BLaER1 treated with 17β-estradiol and CSF1 and Interleukin-3, amounts not matched to agents 10 nM and 100 nM (cell line): ENCODE data around the gene AHNAK2.

Source experiments
- H3K27ac ChIP-seq, 11 experiments: shearing (Covaris generic); formaldehyde crosslinking; 2 replicates each; pipeline ENCODE4 v1.8.1; 2022
- H3K27me3 ChIP-seq, 11 experiments: shearing (Covaris generic); formaldehyde crosslinking; 2 replicates each; pipeline ENCODE4 v1.8.1; 2022
- H3K36me3 ChIP-seq, 11 experiments: shearing (Covaris generic); formaldehyde crosslinking; 2 replicates each; pipeline ENCODE4 v1.8.1; 2022
- H3K4me1 ChIP-seq, 10 experiments: shearing (Covaris generic); formaldehyde crosslinking; 2 replicates each; pipeline ENCODE4 v1.8.1; 2022
- H3K4me2 ChIP-seq, 11 experiments: shearing (Covaris generic); formaldehyde crosslinking; 2 replicates each; pipeline ENCODE4 v1.8.1; 2022
- H3K4me3 ChIP-seq, 10 experiments: shearing (Covaris generic); formaldehyde crosslinking; 2 replicates each; pipeline ENCODE4 v1.8.1; 2022
- H3K9ac ChIP-seq, 11 experiments: shearing (Covaris generic); formaldehyde crosslinking; 2 replicates each; pipeline ENCODE4 v1.8.1; 2022
- H3K9me3 ChIP-seq, 11 experiments: shearing (Covaris generic); formaldehyde crosslinking; replicated peaks in 1 of 11; 2 replicates each; pipeline ENCODE4 v1.8.1; 2022
- H4K20me1 ChIP-seq, 11 experiments: shearing (Covaris generic); formaldehyde crosslinking; 2 replicates each; pipeline ENCODE4 v1.8.1; 2022
- Cebpa-rat ChIP-seq, 11 experiments: shearing (Covaris generic); IDR thresholded peaks; 2 replicates each; pipeline ENCODE4 v1.8.1; 2022

Gene AHNAK2

GRCh38 chr14:104903990-104904389 lies 74.2 kb downstream of the AHNAK2 start:
- peak overlapping the region; percentile 52 to 82 (median 77); a peak in 21 of 22 replicates for H3K4me2 ChIP-seq
- no peaks in the 10 kb centered on the region for H3K27me3 ChIP-seq
- peak overlapping the region in 1 of 11 experiments; percentile 13; a peak in 1 of 22 replicates for H3K27ac ChIP-seq

GRCh38 chr14:104900639-104901512 lies 77.3 kb downstream of the AHNAK2 start:
- H3K36me3 ChIP-seq, result no peaks in the 10 kb centered on the region
- no peak overlapping the region for H3K27ac ChIP-seq
- peaks cover 16 to 47% (median 29%) of the 10 kb centered on the region in 10 experiments for H3K4me1 ChIP-seq
- no peaks in the 10 kb centered on the region for H3K27me3 ChIP-seq
- H3K9ac ChIP-seq, result no peak overlapping the region
- H3K4me2 ChIP-seq, result no peak overlapping the region
- no peak overlapping the region for H3K4me3 ChIP-seq
- H3K9me3 ChIP-seq, result no peaks in the 10 kb centered on the region
- TF ChIP-seq Cebpa-rat (IDR thresholded peaks at IDR 0.05), result no peak
- H4K20me1 ChIP-seq, result 0 out of 22 replicates have a peak, but pooled peaks cover 0 to 1% (median 0%) of the 10 kb centered on the region in 11 experiments

More at GRCh38 chr14:104903990-104904389, 74.2 kb downstream of the AHNAK2 start:
- H3K9me3 ChIP-seq, result peaks cover 6 to 16% (median 13%) of the 10 kb centered on the region in 11 experiments; a peak in 18 of 22 replicates
- peaks cover 12 to 30% (median 21%) of the 10 kb centered on the region in 10 experiments for H3K4me1 ChIP-seq
- TF ChIP-seq Cebpa-rat (IDR thresholded peaks at IDR 0.05), result no peak
- H3K4me3 ChIP-seq, result no peak overlapping the region
- H3K36me3 ChIP-seq, result no peaks in the 10 kb centered on the region
- H3K9ac ChIP-seq, result 0 out of 22 replicates have a peak overlapping the region, but pooled peaks of 1 of the 11 experiments have one; percentile 32
- H4K20me1 ChIP-seq, result no peaks in the 10 kb centered on the region

GRCh38 chr14:104899781-104900180 lies 78.4 kb downstream of the AHNAK2 start:
- H3K27ac ChIP-seq, result no peak overlapping the region

GRCh38 chr14:104898870-104899510 lies 79.2 kb downstream of the AHNAK2 start:
- Histone ChIP-seq H3K9me3 (no peaks in the 10 kb centered on the region), H3K4me1 (peaks cover 15 to 48% (median 32%) of the 10 kb centered on the region in 10 experiments), H3K27ac (no peak overlapping the region), H3K4me2 (no peak overlapping the region), H3K36me3 (no peaks in the 10 kb centered on the region), H4K20me1 (peaks cover 0 to 10% (median 0%) of the 10 kb centered on the region in 11 experiments; a peak in 2 of 22 replicates), H3K9ac (no peak overlapping the region), H3K4me3 (no peak overlapping the region), H3K27me3 (no peaks in the 10 kb centered on the region)
- no peak for TF ChIP-seq Cebpa-rat (IDR thresholded peaks at IDR 0.05)

More at GRCh38 chr14:104899781-104900180, 78.4 kb downstream of the AHNAK2 start:
- Histone ChIP-seq H3K9me3 (no peaks in the 10 kb centered on the region), H3K4me3 (no peak overlapping the region), H3K27me3 (no peaks in the 10 kb centered on the region), H3K36me3 (no peaks in the 10 kb centered on the region), H3K4me1 (peaks cover 21 to 48% (median 32%) of the 10 kb centered on the region in 10 experiments), H4K20me1 (peaks cover 0 to 10% (median 0%) of the 10 kb centered on the region in 11 experiments; a peak in 1 of 22 replicates), H3K4me2 (no peak overlapping the region), H3K9ac (no peak overlapping the region)
- TF ChIP-seq Cebpa-rat (IDR thresholded peaks at IDR 0.05), result no peak

GRCh38 chr14:104898195-104898558 lies 80.0 kb downstream of the AHNAK2 start:
- no peaks in the 10 kb centered on the region for H3K27me3 ChIP-seq
- no peak overlapping the region for H3K4me3 ChIP-seq
- H3K9me3 ChIP-seq, result no peaks in the 10 kb centered on the region
- no peak for TF ChIP-seq Cebpa-rat (IDR thresholded peaks at IDR 0.05)
- peaks cover 0 to 16% (median 0%) of the 10 kb centered on the region in 11 experiments; a peak in 4 of 22 replicates for H4K20me1 ChIP-seq
- no peaks in the 10 kb centered on the region for H3K36me3 ChIP-seq
- H3K27ac ChIP-seq, result no peak overlapping the region
- H3K4me2 ChIP-seq, result no peak overlapping the region
- H3K4me1 ChIP-seq, result peaks cover 15 to 48% (median 36%) of the 10 kb centered on the region in 10 experiments
- peak overlapping the region in 2 of 11 experiments; percentile 18 to 31; a peak in 1 of 22 replicates for H3K9ac ChIP-seq

GRCh38 chr14:104897330-104898194 lies 80.6 kb downstream of the AHNAK2 start:
- H3K27ac ChIP-seq, result no peak overlapping the region
- peaks cover 0 to 22% (median 0%) of the 10 kb centered on the region in 11 experiments; a peak in 4 of 22 replicates for H4K20me1 ChIP-seq
- no peak overlapping the region for H3K4me3 ChIP-seq
- H3K36me3 ChIP-seq, result no peaks in the 10 kb centered on the region
- peak overlapping the region in 2 of 11 experiments; percentile 18 to 31; a peak in 2 of 22 replicates for H3K9ac ChIP-seq
- H3K4me1 ChIP-seq, result peaks cover 15 to 50% (median 40%) of the 10 kb centered on the region in 10 experiments
- H3K9me3 ChIP-seq, result no peaks in the 10 kb centered on the region
- H3K4me2 ChIP-seq, result no peak overlapping the region
- H3K27me3 ChIP-seq, result no peaks in the 10 kb centered on the region
- TF ChIP-seq Cebpa-rat (IDR thresholded peaks at IDR 0.05), result no peak

GRCh38 chr14:104895786-104896661 lies 82.2 kb downstream of the AHNAK2 start:
- 0 out of 22 replicates have a peak overlapping the region, but pooled peaks of 1 of the 11 experiments have one; percentile 5 for H3K9ac ChIP-seq
- H3K36me3 ChIP-seq, result no peaks in the 10 kb centered on the region
- TF ChIP-seq Cebpa-rat (IDR thresholded peaks at IDR 0.05), result no peak
- H4K20me1 ChIP-seq, result peaks cover 0 to 28% (median 0%) of the 10 kb centered on the region in 11 experiments; a peak in 4 of 22 replicates
- H3K4me3 ChIP-seq, result no peak overlapping the region
- H3K27ac ChIP-seq, result 0 out of 22 replicates have a peak overlapping the region, but pooled peaks of 1 of the 11 experiments have one; percentile 18
- H3K4me2 ChIP-seq, result peak overlapping the region; percentile 9 to 80 (median 54)
- H3K27me3 ChIP-seq, result no peaks in the 10 kb centered on the region
- no peaks in the 10 kb centered on the region for H3K9me3 ChIP-seq
- H3K4me1 ChIP-seq, result peaks cover 15 to 53% (median 42%) of the 10 kb centered on the region in 10 experiments
